Stimulated activated CD8-positive, alpha-beta memory T cell treated with anti-CD3 and anti-CD28 coated beads, Interleukin-7, amount 100 ng/mL, for 4 hours (primary cell): Measurements from ENCODE around the gene PEAR1.

Experiments used
- DNase-seq, 2 donors: peaks; one replicate each; pipeline ENCODE4 v3.0.0-alpha.2; 2020; ENCODE audit warnings: low read depth in 2 of 2

The PEAR1 gene

GRCh38 chr1:156901966-156902915 is 8.7 kb downstream of the PEAR1 start:
- no peak for DNase-seq

- no peak for DNase-seq
Measured at GRCh38 chr1:156903328-156904091, 10.0 kb downstream of the PEAR1 start.

GRCh38 chr1:156904187-156904959 is 10.9 kb downstream of the PEAR1 start:
- no peak for DNase-seq

- DNase-seq: no peak
Measured at GRCh38 chr1:156905176-156905575, 11.7 kb downstream of the PEAR1 start.

- DNase-seq: no peak
Measured at GRCh38 chr1:156905651-156906050, 12.1 kb downstream of the PEAR1 start.

- DNase-seq: no peak
Measured at GRCh38 chr1:156906206-156906906, 12.8 kb downstream of the PEAR1 start.

- DNase-seq: no peak
Measured at GRCh38 chr1:156908541-156908940, 15.0 kb downstream of the PEAR1 start.

- DNase-seq: no peak
Measured at GRCh38 chr1:156908955-156909354, 15.4 kb downstream of the PEAR1 start.

- no peak for DNase-seq
Measured at GRCh38 chr1:156909671-156910070, 16.2 kb downstream of the PEAR1 start.

GRCh38 chr1:156910309-156910782 is 16.8 kb downstream of the PEAR1 start:
- DNase-seq: peak; percentile 11 to 23

GRCh38 chr1:156911577-156912298 is 18.2 kb downstream of the PEAR1 start:
- DNase-seq: no peak

GRCh38 chr1:156912310-156912709 is 18.8 kb downstream of the PEAR1 start:
- no peak for DNase-seq

GRCh38 chr1:156912861-156913808 is 19.6 kb downstream of the PEAR1 start:
- no peak for DNase-seq

GRCh38 chr1:156913809-156914387 is 20.4 kb downstream of the PEAR1 start:
- DNase-seq: no peak

- DNase-seq: no peak
Measured at GRCh38 chr1:156914440-156914856, 20.9 kb downstream of the PEAR1 start.

GRCh38 chr1:156920233-156921052 is 26.9 kb downstream of the PEAR1 start, which contains the start of gene LRRC71:
TSS of gene LRRC71 (plus strand) at chr1:156920632. CDS start at chr1:156920804, 172 bp downstream.
- DNase-seq: peak in 1 of 2 donors; percentile 39

GRCh38 chr1:156921053-156921529 is 27.6 kb downstream of the PEAR1 start:
- no peak for DNase-seq
